ENCODE results near the gene HS3ST5. TPM values are rescaled to one million over a fixed set of nuclear protein-coding genes. Genes with fewer than 3 reads are reported as not detected.

Gene HS3ST5
- total RNA-seq, 4 donors from 2014 or later: not detected

DNA sequence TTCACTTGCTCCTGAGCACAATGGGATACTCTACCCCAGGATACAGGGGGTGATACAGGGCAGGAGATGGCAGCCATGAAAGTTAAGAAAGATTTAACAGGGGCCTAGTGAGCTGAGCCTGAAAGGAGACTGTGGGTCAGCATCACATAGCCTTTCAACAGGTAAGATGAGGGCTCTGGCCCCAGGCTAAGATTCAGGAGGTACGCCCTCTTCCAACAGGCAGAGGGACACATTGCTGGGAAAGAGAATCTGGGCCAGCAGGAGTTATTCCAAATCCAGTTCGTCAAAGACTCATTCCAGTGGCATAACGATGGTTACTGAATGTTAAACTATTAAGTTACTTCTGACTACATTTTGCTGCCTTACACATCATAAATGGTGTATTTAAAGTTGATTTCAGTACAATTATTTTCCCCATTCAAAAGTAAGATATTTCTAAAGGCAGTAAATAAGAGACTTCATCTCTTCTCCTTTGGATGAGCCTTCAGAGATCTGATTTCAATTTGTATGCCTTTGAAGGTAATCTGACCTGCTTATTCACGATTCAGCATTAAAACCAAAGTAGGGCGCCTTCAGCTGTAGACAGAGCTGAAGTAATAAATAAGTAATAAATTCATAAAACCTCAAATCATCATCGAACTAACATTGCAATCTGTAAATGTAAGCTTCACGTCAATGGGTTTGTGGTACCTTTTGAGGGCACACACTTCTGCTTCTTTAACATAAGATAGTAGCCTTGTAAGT lies 62.4 kb downstream of the HS3ST5 start:
- TF ChIP-seq, protein P1, sequence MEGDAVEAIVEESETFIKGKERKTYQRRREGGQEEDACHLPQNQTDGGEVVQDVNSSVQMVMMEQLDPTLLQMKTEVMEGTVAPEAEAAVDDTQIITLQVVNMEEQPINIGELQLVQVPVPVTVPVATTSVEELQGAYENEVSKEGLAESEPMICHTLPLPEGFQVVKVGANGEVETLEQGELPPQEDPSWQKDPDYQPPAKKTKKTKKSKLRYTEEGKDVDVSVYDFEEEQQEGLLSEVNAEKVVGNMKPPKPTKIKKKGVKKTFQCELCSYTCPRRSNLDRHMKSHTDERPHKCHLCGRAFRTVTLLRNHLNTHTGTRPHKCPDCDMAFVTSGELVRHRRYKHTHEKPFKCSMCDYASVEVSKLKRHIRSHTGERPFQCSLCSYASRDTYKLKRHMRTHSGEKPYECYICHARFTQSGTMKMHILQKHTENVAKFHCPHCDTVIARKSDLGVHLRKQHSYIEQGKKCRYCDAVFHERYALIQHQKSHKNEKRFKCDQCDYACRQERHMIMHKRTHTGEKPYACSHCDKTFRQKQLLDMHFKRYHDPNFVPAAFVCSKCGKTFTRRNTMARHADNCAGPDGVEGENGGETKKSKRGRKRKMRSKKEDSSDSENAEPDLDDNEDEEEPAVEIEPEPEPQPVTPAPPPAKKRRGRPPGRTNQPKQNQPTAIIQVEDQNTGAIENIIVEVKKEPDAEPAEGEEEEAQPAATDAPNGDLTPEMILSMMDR (IDR thresholded peaks at IDR 0.05): no peak
- no peak for DNase-seq (ENCODE audit: low spot score)
- no peak for ATAC-seq (ENCODE audit: low FRiP score)

DNA sequence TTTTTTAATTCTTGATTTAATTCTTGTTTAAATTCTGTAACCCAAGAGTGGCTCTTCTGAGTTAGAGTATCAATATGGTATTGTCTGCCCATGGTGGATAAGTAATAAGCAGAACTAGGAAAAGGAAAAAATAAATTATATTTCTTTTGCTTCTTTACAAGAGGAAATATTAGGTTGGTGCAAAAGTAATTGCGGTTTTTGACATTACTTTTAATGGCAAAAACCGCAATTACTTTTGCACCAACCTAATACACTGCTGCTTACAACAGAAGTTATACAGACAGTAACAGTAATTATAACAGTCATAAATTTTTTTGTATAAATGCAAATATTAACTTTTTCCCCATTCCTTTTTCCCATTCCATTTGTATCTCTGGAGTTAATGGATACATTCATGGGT lies 65.6 kb downstream of the HS3ST5 start:
- ATAC-seq (ENCODE audit: low FRiP score) (no peak), DNase-seq (ENCODE audit: low spot score) (no peak)
- TF ChIP-seq, protein P1 (IDR thresholded peaks at IDR 0.05): no peak

DNA sequence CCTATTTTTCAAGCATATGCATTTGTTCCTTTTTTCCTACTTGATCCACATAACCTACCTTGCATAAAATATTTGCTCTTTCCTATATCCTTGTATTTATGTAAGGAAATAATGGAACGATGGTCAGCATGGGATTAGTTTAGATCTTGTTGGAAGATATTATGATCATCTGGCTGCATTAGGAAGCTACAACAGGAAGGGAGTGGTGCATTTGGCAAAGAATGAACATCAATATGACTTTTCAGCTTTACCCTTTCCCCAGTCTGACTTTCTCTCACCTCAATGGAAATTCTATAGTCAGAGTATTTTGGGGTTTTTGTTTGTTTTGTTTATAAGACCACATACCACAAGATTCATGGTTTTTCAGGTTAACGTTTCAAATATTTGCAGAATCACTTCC lies 66.0 kb downstream of the HS3ST5 start:
- ATAC-seq (ENCODE audit: low FRiP score) (no peak), DNase-seq (ENCODE audit: low spot score) (no peak)
- TF ChIP-seq, protein P1 (IDR thresholded peaks at IDR 0.05): no peak

DNA sequence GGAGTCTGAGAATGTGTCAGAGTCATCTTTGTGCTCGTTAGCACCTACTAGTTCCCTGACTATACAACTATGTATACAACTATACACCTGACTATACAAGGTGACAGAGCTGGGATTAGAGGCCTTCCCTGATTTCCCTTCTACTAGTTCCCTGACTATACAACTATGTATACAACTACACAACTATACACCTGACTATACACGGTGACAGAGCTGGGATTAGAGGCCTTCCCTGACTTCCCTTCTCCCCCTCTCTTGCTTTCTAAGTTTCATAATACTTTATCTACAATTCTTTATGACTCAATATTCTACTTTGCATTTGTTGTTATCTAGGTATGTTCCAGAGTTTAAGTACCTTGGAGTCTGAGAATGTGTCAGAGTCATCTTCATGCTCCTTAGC lies 68.0 kb downstream of the HS3ST5 start:
- no peak for ATAC-seq (ENCODE audit: low FRiP score)
- DNase-seq (ENCODE audit: low spot score): no peak
- TF ChIP-seq, protein P1 (IDR thresholded peaks at IDR 0.05): no peak

DNA sequence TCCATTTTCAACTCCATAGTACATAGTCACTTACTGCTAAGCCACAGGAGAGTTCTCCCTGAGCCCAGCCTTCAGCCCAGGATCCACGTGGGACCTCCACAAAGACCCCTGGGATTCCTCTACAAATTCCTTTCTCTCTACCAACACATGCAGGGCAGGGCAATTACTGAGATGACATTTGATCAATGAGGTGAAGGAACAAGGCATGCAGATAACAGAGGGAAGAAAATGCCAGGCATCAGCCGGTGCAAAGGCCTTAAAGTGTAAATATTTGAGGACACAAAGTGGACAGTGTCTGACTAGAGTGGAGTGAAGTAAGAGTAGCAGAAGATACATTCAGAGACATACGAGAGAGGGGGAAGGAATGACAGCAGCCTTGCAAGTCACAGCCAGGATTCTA lies 70.2 kb downstream of the HS3ST5 start:
- DNase-seq (ENCODE audit: low spot score) (no peak), ATAC-seq (ENCODE audit: low FRiP score) (no peak)
- TF ChIP-seq, protein P1 (IDR thresholded peaks at IDR 0.05): no peak

DNA sequence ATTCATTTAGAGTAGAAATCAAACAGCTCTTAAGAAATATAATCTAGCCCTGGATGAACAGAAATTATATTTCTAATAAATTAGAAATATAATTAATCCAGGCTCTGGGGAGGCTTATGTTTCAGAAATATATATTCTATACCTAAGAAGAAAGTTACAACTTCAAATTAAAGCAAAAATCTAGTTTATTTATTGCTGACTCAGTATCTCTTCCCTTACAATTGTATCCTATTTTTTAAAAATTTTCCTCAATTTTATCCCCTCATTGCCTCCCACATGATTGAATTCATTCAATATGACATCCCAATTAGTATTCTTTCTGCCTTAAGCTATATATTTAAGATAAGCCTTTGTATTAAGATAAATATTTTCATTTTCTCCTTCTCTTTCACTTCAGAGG lies 71.4 kb downstream of the HS3ST5 start:
- DNase-seq (ENCODE audit: low spot score) (no peak), ATAC-seq (ENCODE audit: low FRiP score) (no peak)
- TF ChIP-seq, protein P1 (IDR thresholded peaks at IDR 0.05): no peak

DNA sequence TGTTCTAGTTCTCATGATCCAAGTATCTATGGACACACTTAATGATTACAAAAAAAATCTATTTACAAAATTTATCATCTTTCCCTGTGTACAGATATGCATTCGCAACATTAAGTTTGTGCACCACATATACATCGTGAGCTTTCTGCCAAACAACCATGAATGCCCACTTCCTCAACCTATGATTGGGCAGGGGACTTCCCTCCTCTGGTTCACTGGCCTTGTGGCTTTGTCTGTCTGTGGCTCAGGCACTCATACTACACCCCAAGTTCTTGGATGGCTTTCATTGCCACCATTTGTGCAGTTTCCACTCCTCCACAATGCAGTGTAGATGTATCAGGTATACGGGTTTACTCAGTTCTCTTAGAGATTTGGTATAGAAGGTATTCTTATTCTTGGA lies 74.9 kb downstream of the HS3ST5 start:
- ATAC-seq (ENCODE audit: low FRiP score) (no peak), DNase-seq (ENCODE audit: low spot score) (no peak)
- TF ChIP-seq, protein P1 (IDR thresholded peaks at IDR 0.05): no peak

Data from omental fat pad (tissue), 4 donors.